Activated CD8-positive, alpha-beta T cell treated with anti-CD3 and anti-CD28 coated beads for 36 hours (primary cell): ENCODE measurements around the gene GDPD5. TPM values are rescaled to one million over a fixed set of nuclear protein-coding genes. Genes with fewer than 3 reads are reported as not detected.

Experiments
- ATAC-seq: fragments of 200-7000 bp; cut with Tn5 transposase; one replicate; pipeline ENCODE4 v1.10.0; 2021; ENCODE audit warnings: mild to moderate bottlenecking, moderate library complexity
- CTCF ChIA-PET: fragments of 350-600 bp; sonication (Branson Sonifier 250); formaldehyde crosslinking; loops from one replicate; lab custom pipeline; 2021; ENCODE audit warnings: antibody characterized with exemption; lab: Charles Lee
- POLR2A ChIA-PET: fragments of 350-600 bp; sonication (Branson Sonifier 250); formaldehyde crosslinking; loops from one replicate; lab custom pipeline; 2021; ENCODE audit warnings: antibody characterized with exemption; lab: Charles Lee
- DNase-seq: peaks from one replicate; pipeline ENCODE4 v3.0.0-alpha.2; 2020
- H3K27ac Mint-ChIP-seq: one replicate; pipeline ENCODE4 v1.8.0; 2021; ENCODE audit warnings: mild to moderate bottlenecking, mixed read lengths
- H3K27me3 Mint-ChIP-seq: one replicate; pipeline ENCODE4 v1.8.0; 2021; ENCODE audit warnings: mixed read lengths
- H3K36me3 Mint-ChIP-seq: one replicate; pipeline ENCODE4 v1.8.0; 2021; ENCODE audit warnings: low read depth, mixed read lengths
- H3K4me1 Mint-ChIP-seq: one replicate; pipeline ENCODE4 v1.8.0; 2021; ENCODE audit warnings: low read depth, mixed read lengths
- H3K4me3 Mint-ChIP-seq: one replicate; pipeline ENCODE4 v1.8.0; 2021; ENCODE audit warnings: mild to moderate bottlenecking, moderate library complexity, mixed read lengths
- H3K9me3 Mint-ChIP-seq: one replicate; pipeline ENCODE4 v1.8.0; 2021; ENCODE audit warnings: mixed read lengths
- CTCF ChIP-seq: fragments of 200-600 bp; IDR thresholded peaks from one replicate; pipeline ENCODE4 v1.8.0; 2022; ENCODE audit warnings: antibody characterized with exemption, mild to moderate bottlenecking
- intact Hi-C: fragments of 100-400 bp; cut with micrococcal nuclease; formaldehyde crosslinking; loops from one replicate; pipeline ENCODE4 v1.10.0; 2022
- total RNA-seq, 2 experiments: library from RNA; stranded (reverse); gene quantifications; one replicate each; pipeline ENCODE4 v1.2.3, GENCODE V29; 2021

The GDPD5 gene
- total RNA-seq, 2 experiments from 2014 or later: 7.8 to 11.0 TPM

GRCh38 chr11:75394085-75394840 lies 131.5 kb downstream of the GDPD5 start:
- no peak for TF ChIP-seq CTCF
- intact Hi-C loops: no loop called here
- H3K36me3 Mint-ChIP-seq: peaks cover under 1% of the 10 kb centered on the region
- H3K9me3 Mint-ChIP-seq: no peaks in the 10 kb centered on the region
- no peak overlapping the region for H3K4me3 Mint-ChIP-seq
- DNase-seq: no peak
- H3K27me3 Mint-ChIP-seq: no peaks in the 10 kb centered on the region
- POLR2A ChIA-PET: interaction anchor here (0.6 to 4.5 kb wide), 3 partner anchors 10 to 152 kb away, joined by 3 to 19 read pairs (median 3); no protein-coding TSS in a partner anchor
- peaks cover 14% of the 10 kb centered on the region for H3K4me1 Mint-ChIP-seq
- H3K27ac Mint-ChIP-seq: no peak overlapping the region
- CTCF ChIA-PET: interaction anchor here (0.9 to 3.7 kb wide), 3 partner anchors 10 to 115 kb away, joined by 3 to 18 read pairs (median 4); no protein-coding TSS in a partner anchor
- peak; percentile 68 for ATAC-seq

GRCh38 chr11:75389925-75390324 lies 135.8 kb downstream of the GDPD5 start:
- ATAC-seq: no peak
- no peak overlapping the region for H3K4me3 Mint-ChIP-seq
- no peaks in the 10 kb centered on the region for H3K36me3 Mint-ChIP-seq
- no peak overlapping the region for H3K27ac Mint-ChIP-seq
- DNase-seq: no peak
- intact Hi-C loops: loop anchor here (5.0 kb wide), 1 partner anchor 142 kb away; no protein-coding TSS in a partner anchor
- H3K9me3 Mint-ChIP-seq: no peaks in the 10 kb centered on the region
- peaks cover 6% of the 10 kb centered on the region for H3K4me1 Mint-ChIP-seq
- ChIA-PET CTCF (interaction anchor here (0.9 to 15.3 kb wide), 9 partner anchors 8 to 185 kb away, joined by 3 to 442 read pairs (median 8); partner anchors contain the start of gene RPS3), POLR2A (interaction anchor here (1.5 to 4.3 kb wide), 2 partner anchors 11 to 18 kb away, joined by 5 to 26 read pairs; partner anchors contain the start of gene RPS3)
- H3K27me3 Mint-ChIP-seq: no peaks in the 10 kb centered on the region
- TF ChIP-seq CTCF: no peak

- ATAC-seq: no peak
- H3K27me3 Mint-ChIP-seq: no peaks in the 10 kb centered on the region
- no peaks in the 10 kb centered on the region for H3K9me3 Mint-ChIP-seq
- no peak overlapping the region for H3K4me3 Mint-ChIP-seq
- no peak overlapping the region for H3K27ac Mint-ChIP-seq
- POLR2A ChIA-PET: interaction anchor here (1.5 to 4.3 kb wide), 2 partner anchors 11 to 17 kb away, joined by 5 to 26 read pairs; partner anchors contain the start of gene RPS3
- intact Hi-C loops: loop anchor here (5.0 kb wide), 1 partner anchor 143 kb away; no protein-coding TSS in a partner anchor
- TF ChIP-seq CTCF: no peak
- H3K4me1 Mint-ChIP-seq: peaks cover 12% of the 10 kb centered on the region
- CTCF ChIA-PET: interaction anchor here (0.6 to 15.3 kb wide), 19 partner anchors 9 to 189 kb away, joined by 3 to 442 read pairs (median 5); partner anchors contain the start of gene RPS3
- H3K36me3 Mint-ChIP-seq: no peaks in the 10 kb centered on the region
- no peak for DNase-seq
Observed at GRCh38 chr11:75389276-75389605, 136.5 kb downstream of the GDPD5 start.

GRCh38 chr11:75388386-75389275 lies 137.1 kb downstream of the GDPD5 start:
- ChIA-PET CTCF (interaction anchor here (0.5 to 15.3 kb wide), 37 partner anchors 10 to 189 kb away, joined by 3 to 442 read pairs (median 4); partner anchors contain the start of genes GDPD5 and RPS3), POLR2A (interaction anchor here (1.0 to 4.3 kb wide), 4 partner anchors 12 to 53 kb away, joined by 3 to 26 read pairs (median 4); partner anchors contain the start of gene RPS3)
- no peaks in the 10 kb centered on the region for H3K36me3 Mint-ChIP-seq
- H3K27ac Mint-ChIP-seq: no peak overlapping the region
- intact Hi-C loops: loop anchor here (5.0 kb wide), 1 partner anchor 144 kb away; no protein-coding TSS in a partner anchor
- DNase-seq (peak; percentile 83), ATAC-seq (peak; percentile 91)
- no peak overlapping the region for H3K4me3 Mint-ChIP-seq
- no peaks in the 10 kb centered on the region for H3K9me3 Mint-ChIP-seq
- H3K27me3 Mint-ChIP-seq: no peaks in the 10 kb centered on the region
- peaks cover 12% of the 10 kb centered on the region for H3K4me1 Mint-ChIP-seq
- TF ChIP-seq CTCF: peak; percentile 79
